HepG2 (cell line): Measurements from ENCODE around the gene WIZ. TPM values are rescaled to one million over a fixed set of nuclear protein-coding genes. Genes with fewer than 3 reads are reported as not detected.

Experiments used
- AFF4 ChIP-seq: sonication (generic); formaldehyde crosslinking; IDR thresholded peaks from 2 replicates; pipeline ENCODE4 v1.4.0; 2020; ENCODE audit warnings: missing genetic modification reagents
- HNRNPL ChIP-seq: fragments of 200-400 bp; formaldehyde crosslinking; IDR thresholded peaks from 2 replicates; pipeline ENCODE4 v1.6.1; 2017; ENCODE audit warnings: mild to moderate bottlenecking, low read depth, low read length
- JUN ChIP-seq: sonication (generic); formaldehyde crosslinking; IDR thresholded peaks from 2 replicates; pipeline ENCODE4 v1.4.0; 2020; ENCODE audit warnings: mild to moderate bottlenecking, missing genetic modification reagents
- NFE2L1 ChIP-seq: sonication (generic); formaldehyde crosslinking; IDR thresholded peaks from 2 replicates; pipeline ENCODE4 v1.4.0; 2020; ENCODE audit warnings: missing genetic modification reagents, mild to moderate bottlenecking, borderline replicate concordance
- SALL1 ChIP-seq: sonication (generic); formaldehyde crosslinking; IDR thresholded peaks from 2 replicates; pipeline ENCODE4 v1.8.0; 2022; ENCODE audit warnings: mild to moderate bottlenecking, missing genetic modification reagents
- ZBTB40 ChIP-seq, 2 experiments: fragments of 450-650 bp in 1 of 2; sonication (generic) in 1 of 2; formaldehyde crosslinking in 1 of 2; IDR thresholded peaks; 2 replicates each; pipeline versions ENCODE4 v1.6.1 to v1.8.0; 2016 to 2022; ENCODE audit warnings: antibody characterized with exemption in 1 of 2, mild to moderate bottlenecking in 1 of 2, missing genetic modification reagents in 1 of 2
- ZNF260 ChIP-seq: sonication (generic); formaldehyde crosslinking; IDR thresholded peaks from 2 replicates; pipeline ENCODE4 v1.4.0; 2020; ENCODE audit warnings: missing genetic modification reagents, low read depth, mild to moderate bottlenecking, borderline replicate concordance
- ZNF660 ChIP-seq: sonication (generic); formaldehyde crosslinking; IDR thresholded peaks from 2 replicates; pipeline ENCODE4 v1.5.1; 2020; ENCODE audit warnings: mild to moderate bottlenecking, low read depth, missing genetic modification reagents, borderline replicate concordance
- polyA plus RNA-seq, 8 experiments: library from polyadenylated mRNA; depleted of rRNA in 3 of 8; stranded (reverse) in 7 of 8; unstranded in 1 of 8; fragments of >200 nt; fragmentation: Illumina TruSeq in 4 of 8; extraction: Trizol in 4 of 8; gene quantifications; 2 replicates each; pipeline versions ENCODE4 v1.2.1 to v1.2.3, GENCODE V29; 2011 to 2016; ENCODE audit warnings: low read depth in 4 of 8, missing spikeins in 1 of 8, mixed read lengths in 1 of 8; ENCODE audit not compliant: insufficient read depth in 1 of 8
- total RNA-seq, 5 experiments: library from RNA; depleted of rRNA; stranded (reverse); fragments of >200 nt; fragmentation: Illumina TruSeq; extraction: Trizol; gene quantifications; 2 replicates each; pipeline ENCODE4 v1.2.3, GENCODE V29; 2016; ENCODE audit warnings: low read depth in 1 of 5

Gene WIZ
- total and polyA plus RNA-seq, 2 of the 13 experiments (the other 11 are each of a cell fraction or from before 2014, with no cell fraction given) = 4.7 to 4.8 TPM

GRCh38 chr19:15436012-15436825 lies 13.5 kb downstream of the WIZ start (continued):
- TF ChIP-seq ZBTB40 (IDR thresholded peaks at IDR 0.05) (no peak), ZBTB40 (CRISPR knock-in tag; IDR thresholded peaks at IDR 0.05) (no peak), JUN (CRISPR knock-in tag) (no peak), NFE2L1 (CRISPR knock-in tag) (no peak), SALL1 (no peak), AFF4 (CRISPR knock-in tag) (no peak), ZNF260 (CRISPR knock-in tag) (no peak), ZNF660 (CRISPR knock-in tag) (no peak), HNRNPL (no peak)
